GM18517 (cell line): ENCODE results near the gene HSPB2.
"Not testable (repeated sequence)": the region's sequence is repeated elsewhere in the genome, so short reads cannot be mapped to it uniquely, and the experiment has no call there.

Experiments
- ATAC-seq: cut with Tn5 transposase; IDR thresholded peaks from one replicate; pipeline ENCODE4 v1.9.1; 2021; ENCODE audit warnings: mild to moderate bottlenecking, moderate library complexity; ENCODE audit not compliant: unreplicated experiment

Gene HSPB2

GRCh38 chr11:111912535-111912934 is at the start of gene HSPB2:
HSPB2 (plus strand) TSS chr11:111912734; CDS start chr11:111912830, 96 bp downstream.
- no peak for ATAC-seq

DNA sequence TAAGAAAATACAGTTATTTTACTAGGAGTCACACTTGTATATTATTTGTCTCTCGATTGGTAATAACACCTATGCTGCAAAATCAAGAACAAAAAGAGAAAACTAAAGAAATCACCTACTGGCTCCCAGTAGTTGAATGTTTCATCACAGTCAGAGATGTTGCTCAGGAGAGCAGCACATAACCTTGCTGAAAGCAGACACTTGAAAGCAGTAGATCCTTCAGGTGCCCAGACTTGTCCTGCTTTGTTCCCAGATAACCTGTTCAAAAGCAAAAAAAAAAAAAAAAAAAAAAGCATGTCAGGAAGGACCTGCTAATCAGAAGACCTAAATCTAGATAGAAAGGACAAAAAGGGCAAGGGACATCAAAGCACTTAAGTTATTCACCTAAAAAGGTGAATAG is 42.4 kb upstream of the HSPB2 start:
- no peak for ATAC-seq

DNA sequence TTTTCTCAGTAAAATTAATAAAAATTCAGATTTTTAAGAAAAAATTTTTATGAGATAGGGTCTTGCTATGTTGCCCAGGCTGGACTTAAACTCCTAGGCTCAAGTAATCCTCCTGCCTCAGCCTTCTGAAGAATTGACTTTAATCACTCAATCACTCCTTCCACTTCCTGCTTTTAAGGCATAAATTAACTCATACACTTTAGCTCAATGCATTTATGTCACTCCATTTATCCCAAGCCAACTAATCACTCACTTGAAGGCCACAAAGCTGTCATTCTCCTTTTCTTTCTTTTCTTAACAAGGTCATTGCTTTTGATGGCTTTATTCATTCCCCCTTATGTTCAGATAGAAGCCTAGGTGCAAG is 42.0 kb upstream of the HSPB2 start:
- peak; percentile 10 for ATAC-seq

DNA sequence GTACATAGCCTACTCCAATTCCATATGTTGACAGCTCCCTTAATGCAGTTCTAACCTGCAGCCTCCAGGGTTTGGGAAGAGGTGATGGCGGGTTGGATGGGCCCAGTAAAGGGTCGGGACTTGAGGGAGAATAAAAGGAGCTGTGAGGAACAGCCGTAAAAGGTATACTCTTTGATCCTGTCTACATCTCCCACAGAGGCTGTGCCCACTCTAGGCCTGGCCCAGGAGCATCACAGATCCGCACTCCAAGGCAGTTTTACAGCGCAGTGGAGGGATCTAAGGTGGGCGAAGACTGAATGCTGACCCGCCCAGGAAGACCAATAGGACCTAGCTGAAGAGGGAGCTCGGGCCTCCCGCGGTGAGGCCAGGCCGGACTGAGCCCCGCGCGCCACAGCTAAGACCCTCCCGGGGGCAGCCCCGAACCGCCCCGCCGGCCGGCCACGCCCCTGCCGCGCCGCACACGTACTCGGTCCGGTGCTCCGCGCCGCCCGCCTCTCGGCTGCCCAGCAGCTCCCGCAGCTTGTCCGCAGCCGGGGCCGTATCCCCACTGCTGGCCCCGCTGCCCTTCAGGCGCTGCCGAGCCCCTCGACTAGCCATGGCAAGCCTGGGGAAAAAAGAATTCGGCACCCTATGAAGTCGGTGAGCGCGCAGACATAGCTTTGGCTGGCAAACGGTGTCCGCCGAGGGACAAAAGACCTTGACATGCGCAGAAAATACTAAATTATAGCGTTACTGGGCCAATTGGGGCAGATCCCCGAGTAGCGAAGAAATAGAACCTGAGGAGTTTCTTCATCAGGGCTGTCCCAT is 41.4 kb upstream of the HSPB2 start, which contains the start of gene ALG9:
Gene ALG9 (minus strand): TSS at position 696 of the 807 bp plus-strand sequence. CDS start 99 bp downstream, at position 597.
- peak; percentile 88 for ATAC-seq

- no peak for ATAC-seq
These were observed 40.8 kb upstream of the HSPB2 start for GRCh38 chr11:111871693-111872161.

GRCh38 chr11:111878385-111878848 is 34.1 kb upstream of the HSPB2 start:
- ATAC-seq = peak; percentile 24

DNA sequence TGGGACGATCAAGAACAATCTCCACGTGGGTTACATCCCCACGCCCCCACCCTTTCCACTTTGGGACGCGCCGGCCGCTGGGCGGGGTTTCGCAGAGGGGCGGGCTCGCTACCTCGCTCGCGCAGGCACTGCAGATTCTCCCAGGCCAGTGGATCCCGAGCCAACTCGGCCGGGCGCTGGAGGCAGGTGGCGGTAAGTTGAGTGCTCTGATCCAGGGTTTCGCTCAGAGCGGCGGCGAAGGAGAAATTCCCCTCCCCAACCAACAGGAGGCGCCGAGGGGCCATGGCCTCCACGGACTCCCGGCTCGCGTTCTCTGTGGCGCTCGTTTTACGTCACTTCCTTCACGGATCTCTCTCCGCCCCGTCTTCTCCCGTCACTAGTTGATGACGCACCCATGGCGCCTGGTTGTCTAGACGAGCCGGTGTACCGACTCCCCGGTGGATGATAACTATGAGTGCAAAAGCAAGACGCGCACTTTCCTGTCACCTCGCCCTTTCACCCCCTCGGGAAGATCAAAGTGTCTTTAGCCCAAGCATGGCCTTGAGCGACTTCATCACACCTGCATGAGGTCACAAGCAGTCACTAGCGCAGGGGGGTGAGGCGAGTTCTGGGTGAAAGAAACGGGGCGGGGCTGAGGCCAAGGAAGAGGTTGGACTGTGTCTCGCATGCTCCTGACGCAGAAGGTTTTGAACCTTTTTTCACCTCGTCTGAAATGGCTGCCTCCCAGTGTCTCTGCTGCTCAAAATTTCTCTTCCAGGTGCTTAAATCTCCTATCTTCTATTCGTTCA is 33.5 kb upstream of the HSPB2 start, which contains the start of the genes CFAP68 and FDXACB1:
Gene CFAP68 (plus strand): TSS at position 693 of the 788 bp plus-strand sequence. CDS start 20 bp downstream, at position 713.
Gene FDXACB1 (minus strand): TSS at position 317 of the 788 bp plus-strand sequence. CDS start 33 bp downstream, at position 284.
- peak; percentile 89 for ATAC-seq

- ATAC-seq = peak; percentile 19
These were observed 32.9 kb upstream of the HSPB2 start for GRCh38 chr11:111879637-111879960.

GRCh38 chr11:111882202-111882601 is 30.3 kb upstream of the HSPB2 start:
- no peak for ATAC-seq

GRCh38 chr11:111885053-111885452 is 27.5 kb upstream of the HSPB2 start:
- not testable (repeated sequence) for ATAC-seq

DNA sequence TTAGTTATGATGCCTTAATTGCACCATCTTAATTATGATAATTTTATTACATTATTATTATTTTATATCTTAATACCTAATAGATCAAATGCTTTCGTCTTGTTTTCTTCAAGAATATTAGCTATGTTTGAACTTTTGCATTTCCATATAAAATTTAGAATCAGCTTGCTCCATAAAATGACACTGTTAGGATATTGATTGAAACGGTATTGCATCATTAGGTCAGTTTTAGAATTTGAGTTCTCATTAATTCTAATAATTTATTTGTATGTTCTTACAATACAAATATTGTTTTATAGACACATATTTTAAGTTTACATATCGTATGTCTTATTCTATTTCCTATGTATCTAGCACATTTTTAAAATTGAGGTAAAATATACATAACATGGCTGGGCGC is 26.5 kb upstream of the HSPB2 start:
- ATAC-seq = no peak

- no peak for ATAC-seq
These were observed 25.7 kb upstream of the HSPB2 start for GRCh38 chr11:111886844-111887243.

DNA sequence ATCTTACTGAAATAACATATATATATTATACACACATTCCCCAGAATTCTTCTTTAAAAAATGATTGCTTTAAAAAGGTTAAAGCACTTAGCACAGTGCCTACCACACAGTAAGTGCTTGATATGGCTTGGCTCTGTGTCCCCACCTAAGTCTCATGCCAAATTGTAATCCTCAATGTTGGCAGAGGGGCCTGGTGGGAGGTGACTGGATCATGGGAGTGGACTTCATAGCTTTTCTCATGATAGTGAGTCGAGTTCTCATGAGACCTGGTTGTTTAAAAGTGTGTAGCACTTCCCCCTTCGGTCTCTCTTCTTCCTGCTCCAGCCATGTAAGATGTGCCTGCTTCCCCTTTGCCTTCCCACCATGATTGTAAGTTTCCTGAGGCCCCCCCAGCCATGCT is 7.1 kb upstream of the HSPB2 start:
- ATAC-seq = no peak

DNA sequence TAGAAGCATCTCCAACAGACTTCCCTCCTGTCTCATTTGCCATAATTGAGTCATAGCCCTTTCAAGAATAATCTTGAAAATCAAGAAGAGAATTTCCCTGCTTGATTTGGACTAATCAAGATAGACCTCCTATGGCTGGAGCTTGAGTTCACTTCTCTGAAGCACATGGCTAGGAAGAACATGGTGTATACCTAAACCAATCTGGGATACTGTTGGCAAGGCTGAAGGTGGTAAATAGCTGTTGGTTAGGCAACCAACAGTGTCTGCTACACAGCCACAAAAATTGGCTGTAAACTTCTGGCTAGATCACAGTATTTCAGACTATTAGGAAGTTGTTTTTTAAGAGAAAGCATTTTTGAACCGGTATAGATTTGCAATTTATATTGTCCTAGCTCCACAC is 5.9 kb upstream of the HSPB2 start:
- ATAC-seq = no peak

GRCh38 chr11:111908639-111909305 is 3.8 kb upstream of the HSPB2 start:
- no peak for ATAC-seq

DNA sequence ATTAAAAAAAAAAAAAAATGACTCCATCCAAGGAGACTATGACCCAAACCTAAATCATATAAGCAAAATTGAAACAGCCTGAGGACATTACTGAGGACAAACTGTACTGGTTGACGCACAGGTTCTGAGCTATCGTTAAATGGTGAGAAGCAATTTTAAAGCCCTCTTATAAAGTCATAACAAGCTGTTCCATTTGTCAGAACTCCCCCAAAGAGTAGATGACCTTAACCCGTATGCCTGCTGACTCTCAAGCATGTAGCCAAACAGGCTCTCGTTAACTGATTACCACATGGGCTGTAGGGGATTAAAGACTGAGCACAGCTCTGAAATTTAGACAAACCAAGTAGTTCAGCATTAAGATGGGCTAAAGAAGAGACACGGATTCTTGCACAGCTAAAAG is 3.2 kb upstream of the HSPB2 start:
- ATAC-seq = no peak

- no peak for ATAC-seq
These were observed 1.6 kb upstream of the HSPB2 start for GRCh38 chr11:111910676-111911562.

DNA sequence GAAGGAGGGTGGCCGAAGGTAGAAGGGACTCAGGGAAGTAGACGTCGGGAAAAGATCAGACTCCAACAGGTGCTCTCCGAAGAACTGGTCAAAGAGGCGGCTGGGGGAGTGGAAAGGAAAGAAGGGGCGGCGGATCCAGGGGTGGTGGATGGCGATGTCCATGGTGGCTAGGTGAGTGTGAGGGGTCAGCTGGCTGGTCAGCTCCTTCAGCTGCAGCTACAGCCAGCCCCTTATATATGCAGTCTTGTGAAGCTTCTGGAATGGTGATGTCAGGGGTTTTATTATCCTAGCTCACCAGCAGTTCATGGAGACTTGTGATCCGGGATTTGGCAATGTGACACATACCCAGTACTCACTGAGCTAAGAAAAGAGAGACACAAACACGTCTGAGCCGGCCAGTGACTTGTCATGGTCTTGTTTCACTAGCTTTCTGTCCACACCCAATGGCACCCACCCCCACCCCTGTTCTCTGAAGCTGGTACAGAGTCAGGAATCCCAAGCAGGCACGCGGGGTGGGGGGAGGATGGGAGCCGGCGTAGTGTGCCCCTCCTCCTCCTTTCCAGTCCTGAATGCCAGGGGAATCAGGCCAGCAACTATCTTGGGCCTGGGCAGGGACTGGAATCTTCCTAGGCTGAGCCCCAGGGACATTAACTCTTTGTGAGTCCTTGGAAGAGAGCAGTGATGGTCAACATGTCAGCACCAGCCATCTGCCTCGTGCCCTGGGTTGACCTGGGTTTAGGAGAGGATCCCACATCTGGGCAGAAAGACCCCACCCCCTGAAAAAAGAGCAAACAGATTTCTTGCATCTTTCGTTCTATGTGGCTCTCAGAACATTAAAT is 752 bp upstream of the HSPB2 start, which contains the start of gene CRYAB:
Gene CRYAB (minus strand): TSS at position 208 of the 839 bp plus-strand sequence. CDS start 46 bp downstream, at position 162.
- ATAC-seq = no peak
